HG02588 (cell line): ENCODE results near the gene CDK14.

Source experiments
- ATAC-seq: cut with Tn5 transposase; IDR thresholded peaks from one replicate; pipeline ENCODE4 v1.9.1; 2021; ENCODE audit warnings: mild to moderate bottlenecking, moderate library complexity; ENCODE audit not compliant: unreplicated experiment

CDK14 gene

DNA sequence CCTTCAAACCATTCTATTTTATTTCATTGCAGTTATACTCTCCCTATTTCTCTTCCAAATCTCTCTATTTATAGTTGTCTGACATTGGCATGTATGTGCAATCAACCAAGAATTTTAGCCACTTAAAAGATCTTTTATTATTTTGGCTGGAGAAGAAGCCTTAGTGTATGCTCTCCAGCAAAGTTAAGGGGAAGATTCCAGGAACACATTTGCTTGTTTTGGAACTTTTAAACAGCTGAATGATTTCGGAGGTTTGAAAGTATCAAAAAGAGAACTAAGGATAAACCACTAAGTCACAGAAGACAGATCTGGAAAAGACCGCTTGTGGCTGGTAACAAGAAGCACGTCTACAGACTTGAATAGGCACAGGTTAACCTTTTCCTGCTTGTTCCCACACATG is 485.9 kb downstream of the CDK14 start:
- no peak for ATAC-seq

DNA sequence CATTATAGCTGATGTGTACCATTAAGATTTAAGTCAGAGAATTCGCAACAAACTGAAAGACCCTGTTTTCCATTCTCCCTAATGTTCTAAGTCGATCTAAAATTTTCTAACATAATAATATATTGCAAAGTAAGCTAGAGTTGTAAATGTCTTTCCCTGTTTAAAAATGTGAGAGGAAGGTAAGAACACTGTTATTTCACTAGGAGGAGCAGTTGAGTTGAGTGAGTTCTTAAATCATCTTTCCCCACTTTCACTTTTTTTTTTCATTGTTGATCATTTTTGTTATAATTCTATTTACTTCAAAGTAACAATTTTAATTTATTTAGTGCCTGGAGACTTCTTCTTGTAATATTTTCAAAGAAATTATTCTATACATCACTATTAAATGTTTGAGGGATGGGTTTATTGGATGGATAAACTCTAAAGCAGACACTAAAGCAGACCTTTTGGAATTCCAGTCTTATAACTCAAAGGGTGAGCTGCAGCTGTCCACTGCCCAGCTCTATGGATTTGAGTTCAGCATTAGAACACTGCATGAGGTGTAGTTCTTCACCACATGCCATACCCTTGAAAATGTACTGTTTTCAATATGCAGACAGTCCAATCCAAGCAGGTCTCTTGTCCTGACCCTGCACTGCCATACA is 486.9 kb downstream of the CDK14 start:
- ATAC-seq: no peak

DNA sequence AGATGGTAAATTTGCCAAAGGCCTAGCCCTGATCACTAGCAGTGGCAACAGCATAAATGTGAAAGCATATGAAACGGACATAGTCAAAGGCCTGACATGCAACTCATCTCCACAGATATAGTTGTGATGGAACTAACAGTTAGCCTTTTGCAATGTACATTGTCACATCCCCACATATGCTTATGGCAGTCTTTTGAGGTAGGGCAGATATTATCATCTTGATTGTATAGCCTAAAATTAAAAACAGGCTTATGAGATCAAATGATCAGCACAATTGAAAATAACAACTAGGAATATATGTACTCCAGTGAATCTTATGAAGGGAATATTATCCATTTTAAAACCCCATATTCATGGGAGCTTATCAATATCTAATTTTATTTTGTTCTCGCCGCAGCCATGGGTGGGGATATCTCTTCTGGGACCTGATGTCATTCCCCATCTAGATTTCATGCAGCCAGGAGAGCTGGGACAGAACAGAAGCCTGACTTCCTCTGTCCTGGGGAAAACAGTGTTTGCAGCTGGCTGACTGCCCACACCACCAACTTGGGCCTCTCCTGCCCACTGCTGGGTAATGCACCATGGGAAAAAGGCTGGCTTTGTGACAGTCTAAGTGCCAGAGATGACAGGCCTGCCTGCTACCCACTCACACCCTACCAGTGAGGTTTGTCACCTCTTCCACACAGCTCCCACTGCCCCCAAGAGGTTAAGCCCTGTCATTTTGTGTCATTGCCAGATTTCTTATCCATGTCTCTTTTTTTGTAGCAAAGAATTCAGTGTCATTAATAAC is 487.9 kb downstream of the CDK14 start:
- no peak for ATAC-seq

DNA sequence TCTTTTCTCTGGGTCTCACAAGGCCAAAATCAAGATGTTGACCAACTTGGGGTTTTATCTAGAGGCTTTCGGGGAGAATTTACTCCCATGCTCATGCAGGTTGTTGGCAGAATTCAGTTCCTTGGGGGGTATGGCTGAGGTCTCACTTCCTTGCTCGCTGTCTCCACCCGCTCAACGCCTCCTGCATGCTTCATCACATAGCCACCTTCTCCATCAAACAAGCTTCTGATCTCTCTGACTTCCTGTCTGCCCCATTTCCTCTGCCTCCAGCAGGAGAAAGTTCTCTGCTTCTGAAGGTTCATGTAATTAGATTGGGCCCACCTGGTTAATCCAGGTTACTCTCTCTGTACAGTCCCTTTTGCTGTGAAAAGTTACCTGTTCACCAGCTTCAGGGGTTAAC is 489.1 kb downstream of the CDK14 start:
- ATAC-seq: no peak

DNA sequence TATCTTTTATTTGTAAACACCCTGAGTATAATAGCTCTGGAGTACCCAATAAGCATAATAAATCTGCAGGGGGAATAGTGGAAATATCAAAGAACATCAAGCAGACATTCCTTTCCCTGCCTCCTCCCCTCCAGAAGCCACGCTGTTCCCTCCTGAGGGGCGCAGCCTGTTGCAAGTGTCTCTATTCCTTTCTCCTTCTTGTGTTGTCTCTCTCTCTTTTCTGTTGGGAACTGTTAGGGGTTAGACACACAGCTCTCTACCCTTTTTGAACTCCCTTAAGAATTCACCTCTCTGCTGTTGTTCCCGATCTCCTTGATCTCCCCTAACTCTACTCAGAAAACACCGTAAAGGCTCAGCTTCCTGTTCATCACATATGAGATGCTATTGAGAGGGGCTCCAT is 490.1 kb downstream of the CDK14 start:
- ATAC-seq: no peak

DNA sequence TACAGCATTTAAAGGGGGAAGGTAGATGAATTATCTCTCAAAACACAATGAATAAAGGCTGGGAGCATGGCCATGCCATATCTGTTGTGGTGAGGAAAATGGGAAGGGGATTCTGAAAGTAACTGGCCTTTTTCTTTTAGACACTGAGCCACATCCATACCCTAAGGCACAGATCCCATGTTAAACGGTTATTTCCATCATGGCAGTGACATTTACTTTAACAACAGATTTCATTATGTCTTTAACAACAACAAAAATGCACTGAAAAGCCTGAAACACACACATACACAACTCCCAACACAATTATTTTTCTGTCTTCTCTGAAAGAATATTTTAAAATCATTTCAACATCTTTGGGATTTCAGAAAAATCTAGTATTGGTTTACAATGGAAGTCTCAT is 492.0 kb downstream of the CDK14 start:
- ATAC-seq: no peak

DNA sequence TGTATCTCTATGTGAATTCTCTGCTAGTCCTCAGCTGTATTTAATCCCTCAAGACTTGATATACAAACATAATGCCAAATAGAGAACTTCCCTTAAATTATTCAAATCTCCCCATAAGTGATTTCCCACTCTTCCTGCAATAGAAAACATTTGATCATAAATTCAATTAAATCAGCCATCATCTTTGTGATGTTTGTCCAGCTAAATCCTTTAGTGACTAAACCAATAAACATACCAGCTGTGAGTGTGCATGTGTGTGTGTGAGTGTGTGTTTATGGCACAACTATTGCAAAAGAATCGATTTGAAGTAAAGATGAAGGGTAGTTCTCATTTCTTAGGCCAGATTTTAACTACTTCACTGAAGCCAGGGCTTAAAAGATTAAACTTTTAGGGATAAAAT is 492.6 kb downstream of the CDK14 start:
- ATAC-seq: no peak

DNA sequence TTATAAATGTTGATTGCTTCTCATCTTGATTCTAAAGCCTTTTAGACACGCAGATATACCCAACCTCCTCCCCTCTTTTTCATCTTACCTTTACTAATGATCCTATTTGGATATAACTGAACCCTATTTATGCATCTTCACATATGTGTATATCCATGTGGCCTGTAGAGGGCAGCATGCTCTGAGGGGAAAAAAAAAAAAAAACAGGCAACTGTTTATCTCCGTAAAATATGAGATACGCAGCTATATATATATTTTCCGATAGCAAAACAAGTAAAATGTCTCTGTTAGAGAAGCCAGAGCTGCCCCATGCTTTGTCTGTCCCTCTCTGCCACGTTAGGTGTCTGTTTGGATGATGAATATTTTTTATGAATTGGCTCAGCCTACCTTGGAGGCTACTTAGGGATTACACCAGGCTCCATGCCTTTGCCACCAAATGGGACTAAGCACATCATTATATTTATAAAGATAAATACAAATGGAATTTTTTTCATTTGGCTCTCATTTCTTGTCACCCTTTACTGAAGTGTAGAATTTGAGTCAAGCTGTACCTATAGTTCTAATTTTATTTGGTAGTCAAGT is 493.4 kb downstream of the CDK14 start:
- peak; percentile 58 for ATAC-seq

DNA sequence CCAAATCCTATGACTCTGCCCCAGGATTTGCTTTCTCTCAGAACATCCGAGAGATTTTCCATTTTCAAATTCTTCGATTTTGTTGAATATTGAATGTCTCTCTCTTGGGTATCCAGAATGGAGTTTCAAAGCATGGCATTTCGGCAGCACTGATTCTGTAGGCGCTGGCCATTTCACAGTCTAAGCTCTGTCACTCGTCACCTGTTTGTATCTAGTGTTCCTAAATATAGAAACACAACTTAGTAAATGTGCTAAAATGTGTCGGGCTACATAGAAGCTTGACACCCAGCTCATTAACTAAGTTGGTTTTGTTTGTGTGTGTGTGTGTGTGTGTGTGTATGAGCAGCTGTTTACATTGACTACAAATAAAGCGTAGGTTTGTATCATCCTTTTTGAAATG is 494.6 kb downstream of the CDK14 start:
- no peak for ATAC-seq

DNA sequence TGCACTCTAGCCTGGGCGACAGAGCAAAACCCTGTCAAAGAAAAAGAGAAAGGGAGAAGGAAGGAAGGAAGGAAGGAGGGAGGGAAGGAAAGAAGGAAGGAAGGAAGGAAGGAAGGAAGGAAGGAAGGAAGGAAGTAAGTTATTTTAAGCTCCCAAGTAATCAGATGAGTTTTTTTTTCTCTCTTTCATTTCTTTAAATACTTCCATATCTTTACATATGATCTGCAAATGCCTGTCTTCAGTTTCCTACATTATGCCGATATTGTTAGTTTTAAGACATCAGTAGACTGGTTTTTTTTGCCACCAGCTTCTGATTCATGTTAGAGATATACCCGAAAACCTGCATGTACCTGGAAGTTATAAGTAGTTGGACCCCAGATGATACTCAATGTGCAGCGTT is 495.5 kb downstream of the CDK14 start:
- ATAC-seq: no peak

DNA sequence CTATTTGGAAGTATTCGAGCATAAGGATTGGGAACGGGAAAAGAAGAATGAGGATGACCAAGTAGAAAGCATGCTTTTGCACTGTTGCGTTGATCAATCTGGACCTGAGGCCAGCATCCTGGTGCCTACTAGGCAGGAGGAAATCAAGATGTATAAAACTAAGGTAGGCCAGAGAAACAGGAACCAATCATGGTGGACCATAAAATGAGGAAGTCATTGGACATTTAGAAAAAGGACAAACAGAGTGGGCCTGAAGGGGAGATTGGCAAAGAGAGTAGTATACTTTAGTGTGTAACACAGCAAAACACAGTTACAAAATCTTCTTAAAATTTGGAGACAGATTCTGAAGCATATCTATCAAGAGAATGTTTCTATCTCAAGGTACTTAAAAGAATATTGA is 497.1 kb downstream of the CDK14 start:
- no peak for ATAC-seq

DNA sequence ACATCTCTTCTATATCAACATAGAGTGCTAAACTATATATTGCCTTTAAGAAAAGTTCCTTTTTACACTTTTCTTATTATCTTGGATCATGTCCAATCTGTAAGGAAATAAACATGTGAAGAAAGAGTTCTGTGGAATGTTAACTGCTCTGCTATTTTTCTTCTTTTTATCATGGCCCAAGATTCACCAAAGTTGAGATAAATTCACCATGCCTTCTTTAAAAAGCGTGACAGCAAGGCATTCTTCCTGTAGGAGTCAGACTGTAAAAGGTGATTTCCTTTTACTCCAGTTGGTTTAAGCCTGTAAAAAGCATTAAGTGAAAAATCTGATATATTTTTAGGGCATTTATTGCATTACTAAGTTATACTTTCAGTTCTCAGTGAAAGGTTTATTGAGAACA is 502.4 kb downstream of the CDK14 start:
- no peak for ATAC-seq

DNA sequence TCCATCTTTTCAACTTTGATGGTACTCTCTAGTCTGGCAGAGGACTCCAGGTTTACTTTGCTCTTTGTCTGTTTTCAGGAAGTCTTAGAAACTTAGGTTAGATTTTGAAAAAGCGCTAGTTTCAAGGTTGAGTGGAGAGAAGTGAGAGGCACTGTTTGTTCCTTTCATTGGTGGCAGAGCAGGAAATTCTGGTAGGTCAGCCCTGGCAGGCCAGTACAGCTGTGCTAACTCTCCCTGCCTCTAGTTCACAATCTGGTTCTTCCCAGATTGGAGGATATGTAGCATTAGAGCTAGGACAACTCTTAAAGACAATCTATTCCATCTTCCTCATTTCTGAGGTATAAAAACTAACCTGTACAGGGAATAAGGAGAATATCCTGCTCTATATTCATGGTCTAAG is 507.2 kb downstream of the CDK14 start:
- ATAC-seq: no peak

DNA sequence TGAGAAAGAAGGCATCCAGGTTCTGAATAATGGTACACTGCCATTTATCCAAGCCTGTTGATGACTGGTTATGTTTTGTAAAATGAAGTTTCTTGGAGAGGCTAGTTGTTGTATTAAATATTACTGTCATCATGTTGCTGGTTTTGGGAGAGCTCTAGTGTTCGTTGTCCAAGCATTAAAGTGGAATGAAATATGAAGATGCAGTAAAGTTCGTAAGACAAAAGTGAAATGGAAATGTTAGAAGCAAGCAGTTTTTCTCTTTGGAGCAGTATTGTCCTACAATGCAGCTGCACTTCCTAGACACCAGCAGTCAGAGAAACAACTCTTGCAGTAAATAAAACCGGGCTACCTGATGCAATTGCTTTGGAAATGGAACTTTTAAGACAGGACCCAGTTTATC is 511.3 kb downstream of the CDK14 start:
- no peak for ATAC-seq

DNA sequence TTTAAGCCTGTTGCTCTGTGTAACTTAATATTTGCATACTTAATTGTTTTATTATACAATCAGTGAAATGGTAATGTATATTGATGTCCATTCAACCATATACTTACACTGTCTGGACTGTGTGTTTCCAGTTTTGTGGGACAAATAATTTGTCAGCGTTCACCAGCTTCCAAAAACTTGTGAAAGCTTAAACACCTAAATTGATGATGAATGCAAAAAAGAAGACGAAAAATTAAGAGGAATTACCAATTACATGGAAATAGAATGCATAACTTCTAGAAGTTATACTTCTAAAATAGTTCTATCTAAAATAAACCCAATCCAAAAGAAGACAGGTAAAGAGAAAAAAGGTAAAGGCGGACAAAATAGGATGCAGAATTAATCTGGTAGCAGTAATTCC is 513.1 kb downstream of the CDK14 start:
- no peak for ATAC-seq

DNA sequence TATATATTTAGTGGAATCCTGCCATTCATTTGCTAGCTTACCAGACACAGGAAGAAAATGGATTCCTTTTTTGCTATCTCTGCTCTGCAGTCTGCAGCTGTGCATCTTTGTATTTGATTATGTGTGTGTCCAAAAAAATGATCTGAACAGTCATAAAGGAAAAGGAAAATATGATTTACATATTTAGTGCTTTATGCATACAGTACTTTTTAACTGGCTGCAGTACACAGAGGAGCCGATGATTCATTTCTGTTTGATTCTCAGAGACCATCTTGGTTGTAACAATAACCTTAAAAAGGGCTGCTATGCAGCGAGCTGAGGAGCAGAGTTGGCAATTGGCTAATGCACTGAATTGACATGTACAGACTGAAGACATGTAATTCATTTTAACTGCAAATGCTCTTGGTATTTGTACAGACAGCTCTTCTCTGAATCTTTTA is 516.8 kb downstream of the CDK14 start:
- no peak for ATAC-seq

DNA sequence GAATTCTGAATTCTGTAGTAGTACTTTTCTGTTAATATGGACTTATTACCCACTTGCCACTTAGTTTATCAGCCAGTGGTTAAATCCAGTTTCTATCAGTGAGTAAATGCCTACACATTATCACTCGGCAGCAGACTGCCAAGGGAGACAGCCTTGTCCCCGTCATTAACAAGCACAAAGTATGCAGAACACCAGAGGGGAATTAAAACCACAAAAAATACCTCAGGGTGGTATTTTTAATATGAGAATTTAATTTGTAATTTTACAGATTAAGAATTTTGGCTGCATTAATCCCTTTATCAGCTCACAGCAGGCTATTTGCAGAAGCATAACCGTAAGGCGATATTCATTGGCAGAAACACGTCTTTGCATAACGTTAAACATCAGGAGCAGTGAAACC is 518.1 kb downstream of the CDK14 start:
- no peak for ATAC-seq

DNA sequence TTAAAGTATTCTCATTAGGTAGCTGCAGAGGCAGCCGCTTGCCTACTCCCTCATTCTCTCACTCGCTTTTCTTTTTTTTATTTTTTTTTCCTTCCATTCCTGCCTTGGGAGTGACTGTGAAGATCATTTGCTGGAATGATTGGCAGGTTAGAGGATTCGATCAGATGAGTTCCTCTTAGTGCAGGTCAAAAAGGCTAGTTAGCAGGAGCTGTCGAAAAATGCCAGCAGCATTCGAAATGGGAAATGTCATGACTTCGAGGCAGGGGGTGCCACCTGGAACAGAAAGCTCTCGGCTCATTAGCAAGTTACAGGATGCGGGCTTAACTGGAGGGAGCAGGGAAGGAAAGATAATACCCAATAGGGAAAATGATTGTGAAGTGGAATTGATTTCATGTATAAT is 530.6 kb downstream of the CDK14 start:
- no peak for ATAC-seq

DNA sequence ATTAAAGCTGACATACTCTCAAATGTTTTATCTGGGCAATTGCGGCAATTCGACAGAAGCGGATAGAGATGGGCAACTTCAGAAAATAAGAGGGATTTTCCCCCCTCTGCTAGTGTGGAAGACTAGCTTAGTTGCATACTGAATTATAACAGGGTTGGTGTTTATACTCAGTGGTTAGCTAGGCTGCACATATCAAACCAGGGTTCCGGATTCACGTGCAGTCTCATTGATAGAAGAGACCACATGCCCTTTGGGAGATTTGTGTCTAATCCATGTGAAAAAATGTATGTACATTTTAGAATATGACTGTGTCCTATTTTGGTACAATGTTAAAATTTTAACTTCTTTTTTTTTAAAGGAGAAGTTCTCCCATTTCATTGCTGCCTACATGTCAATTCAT is 531.2 kb downstream of the CDK14 start:
- no peak for ATAC-seq

DNA sequence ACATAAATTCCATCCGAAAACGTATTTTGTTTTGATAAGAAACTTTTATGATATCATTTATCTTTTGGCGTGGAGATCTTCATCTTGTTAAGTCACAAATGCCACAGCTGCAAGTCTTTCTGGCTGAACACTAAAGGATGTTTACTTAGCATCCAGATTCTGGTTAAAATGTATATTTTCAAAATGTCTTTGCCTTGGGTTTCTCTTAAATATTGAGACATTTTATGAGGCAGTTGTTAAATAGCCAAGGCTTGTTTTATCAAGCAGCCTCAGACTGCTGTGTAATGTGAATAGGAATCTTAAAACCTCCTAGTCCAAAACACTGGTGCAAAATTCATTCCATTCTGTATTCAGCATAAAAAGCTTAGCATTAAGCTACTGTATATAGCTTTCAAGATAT is 531.8 kb downstream of the CDK14 start:
- ATAC-seq: no peak

DNA sequence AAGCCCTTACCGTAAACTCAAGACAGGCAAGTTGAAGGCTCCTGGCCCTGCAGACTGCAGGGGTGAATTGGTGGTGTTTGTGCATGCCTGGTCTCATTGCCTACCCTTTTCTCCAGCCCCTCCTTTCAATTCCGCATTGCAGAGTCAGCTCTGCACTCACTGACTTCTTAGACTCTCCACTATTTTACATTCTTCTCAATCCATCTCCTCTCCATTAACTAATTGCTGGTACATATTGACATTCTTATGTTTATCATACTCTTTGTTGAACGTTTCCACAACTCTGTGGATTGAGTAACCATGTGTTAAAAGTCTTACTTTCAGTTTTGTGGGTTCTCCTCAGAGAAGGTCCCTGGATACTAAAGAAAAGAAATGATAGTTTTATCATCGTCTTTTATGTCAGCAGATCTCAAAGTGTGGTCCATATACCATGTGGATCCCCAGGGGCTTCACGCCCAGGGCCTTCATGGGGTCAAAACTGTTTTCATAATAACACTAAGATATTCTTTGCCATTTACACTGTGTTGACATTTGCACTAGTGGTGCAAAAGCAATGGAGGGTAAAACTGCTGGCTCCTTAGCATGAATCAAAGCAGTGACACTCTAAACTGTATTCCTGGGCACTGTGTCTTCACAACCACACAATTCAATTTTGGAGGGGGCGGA is 532.7 kb downstream of the CDK14 start:
- no peak for ATAC-seq

DNA sequence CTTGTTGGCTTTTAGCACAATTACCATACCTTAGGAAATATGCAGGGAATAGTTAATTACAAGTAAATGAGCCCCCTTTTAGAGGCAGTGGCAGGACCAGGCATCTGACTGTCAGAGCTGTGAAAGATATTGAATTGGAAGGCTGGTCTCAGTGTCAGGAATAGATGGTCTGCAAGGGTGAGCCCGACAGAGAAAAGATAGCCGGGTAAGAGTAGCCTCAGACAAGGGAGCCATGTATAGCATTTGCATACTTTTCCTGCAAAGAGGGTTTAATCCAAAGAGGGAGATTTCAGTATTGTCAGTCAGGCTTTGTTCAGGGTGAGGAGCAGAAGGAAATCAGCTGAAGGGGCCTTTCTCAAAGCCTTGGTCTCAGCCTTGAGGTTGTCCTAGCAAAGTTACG is 539.2 kb downstream of the CDK14 start:
- ATAC-seq: no peak
